H9 (cell line): ENCODE data around the gene BACH2. TPM values are rescaled to one million over a fixed set of nuclear protein-coding genes. Genes with fewer than 3 reads are reported as not detected.
"Not testable (repeated sequence)": the region's sequence is repeated elsewhere in the genome, so short reads cannot be mapped to it uniquely, and the experiment has no call there.

Experiments
- DNase-seq: peaks from one replicate; pipeline ENCODE4 v3.0.0-alpha.2; 2017
- H2AFZ ChIP-seq: one replicate; pipeline ENCODE4 v1.6.1; 2013; ENCODE audit warnings: mild to moderate bottlenecking, low read length, control low read depth, moderate library complexity
- H2AK5ac ChIP-seq: 2 replicates; pipeline ENCODE4 v1.6.1; 2013; ENCODE audit warnings: low read length, control low read depth, mixed read lengths; ENCODE audit not compliant: insufficient read length
- H2BK120ac ChIP-seq: one replicate; pipeline ENCODE4 v1.6.1; 2013; ENCODE audit warnings: low read depth, mild to moderate bottlenecking, low read length, control low read depth, inconsistent platforms; ENCODE audit not compliant: poor library complexity, severe bottlenecking
- H2BK12ac ChIP-seq: 2 replicates; pipeline ENCODE4 v1.6.1; 2013; ENCODE audit warnings: low read length, control low read depth, mixed read lengths, low read depth; ENCODE audit not compliant: insufficient read length
- H2BK15ac ChIP-seq: 2 replicates; pipeline ENCODE4 v1.6.1; 2013; ENCODE audit warnings: low read depth, low read length, control low read depth
- H2BK20ac ChIP-seq: one replicate; pipeline ENCODE4 v1.6.1; 2013; ENCODE audit warnings: low read depth, mild to moderate bottlenecking, low read length, control low read depth, inconsistent platforms; ENCODE audit not compliant: poor library complexity, severe bottlenecking
- H2BK5ac ChIP-seq: 2 replicates; pipeline ENCODE4 v1.6.1; 2013; ENCODE audit warnings: low read length, control low read depth, mixed read lengths; ENCODE audit not compliant: insufficient read length
- H3K14ac ChIP-seq: 2 replicates; pipeline ENCODE4 v1.6.1; 2013; ENCODE audit warnings: low read length, control low read depth; ENCODE audit not compliant: insufficient read depth
- H3K18ac ChIP-seq: 2 replicates; pipeline ENCODE4 v1.6.1; 2013; ENCODE audit warnings: low read depth, mild to moderate bottlenecking, mixed read lengths, low read length, control low read depth; ENCODE audit not compliant: insufficient read length
- H3K23ac ChIP-seq: 2 replicates; pipeline ENCODE4 v1.6.1; 2013; ENCODE audit warnings: low read length, control low read depth, mixed read lengths, low read depth; ENCODE audit not compliant: insufficient read length
- H3K23me2 ChIP-seq: 2 replicates; pipeline ENCODE4 v1.6.1; 2013; ENCODE audit warnings: low read depth, mild to moderate bottlenecking, mixed read lengths, low read length, control low read depth; ENCODE audit not compliant: insufficient read length, poor library complexity, severe bottlenecking
- H3K27ac ChIP-seq: 2 replicates; pipeline ENCODE4 v1.5.1; 2013; ENCODE audit warnings: low read length, control low read depth, mixed read lengths, low read depth; ENCODE audit not compliant: insufficient read length
- H3K27me3 ChIP-seq: 2 replicates; pipeline ENCODE4 v1.6.1; 2013; ENCODE audit warnings: low read length, control low read depth, inconsistent platforms; ENCODE audit not compliant: insufficient read depth
- H3K4ac ChIP-seq: 2 replicates; pipeline ENCODE4 v1.6.1; 2013; ENCODE audit warnings: low read depth, mild to moderate bottlenecking, control low read depth, inconsistent platforms, low read length, moderate library complexity
- H3K4me1 ChIP-seq: 2 replicates; pipeline ENCODE4 v1.6.1; 2013; ENCODE audit warnings: low read length, control low read depth, inconsistent platforms; ENCODE audit not compliant: insufficient read depth
- H3K4me2 ChIP-seq: 2 replicates; pipeline ENCODE4 v1.6.1; 2013; ENCODE audit warnings: low read length, control low read depth, mixed read lengths; ENCODE audit not compliant: insufficient read length, insufficient read depth
- H3K56ac ChIP-seq: 2 replicates; pipeline ENCODE4 v1.6.1; 2013; ENCODE audit warnings: low read depth, mild to moderate bottlenecking, mixed read lengths, low read length, control low read depth; ENCODE audit not compliant: insufficient read length
- H3K79me1 ChIP-seq: 2 replicates; pipeline ENCODE4 v1.6.1; 2013; ENCODE audit warnings: low read depth, mild to moderate bottlenecking, moderate library complexity, low read length, control low read depth, inconsistent platforms; ENCODE audit not compliant: insufficient read depth, poor library complexity, severe bottlenecking
- H3K79me2 ChIP-seq: 2 replicates; pipeline ENCODE4 v1.6.1; 2013; ENCODE audit warnings: low read length, control low read depth, inconsistent platforms; ENCODE audit not compliant: insufficient read depth
- H3K9ac ChIP-seq: 2 replicates; pipeline ENCODE4 v1.6.1; 2013; ENCODE audit warnings: low read length, control low read depth, mixed read lengths; ENCODE audit not compliant: insufficient read length; ENCODE audit errors: extremely low read depth
- H3K9me3 ChIP-seq: one replicate; pipeline ENCODE4 v1.6.1; 2013; ENCODE audit warnings: low read depth, low read length, inconsistent platforms; ENCODE audit not compliant: control insufficient read depth
- H3T11ph ChIP-seq: one replicate; pipeline ENCODE4 v1.6.1; 2013; ENCODE audit warnings: mild to moderate bottlenecking, low read length, control low read depth, inconsistent platforms
- H4K20me1 ChIP-seq: one replicate; pipeline ENCODE4 v1.6.1; 2013; ENCODE audit not compliant: control insufficient read depth, insufficient read length, insufficient read depth
- H4K5ac ChIP-seq: 2 replicates; pipeline ENCODE4 v1.6.1; 2013; ENCODE audit warnings: low read depth, mild to moderate bottlenecking, mixed read lengths, low read length, control low read depth; ENCODE audit not compliant: insufficient read length
- H4K8ac ChIP-seq: replicated peaks from 2 replicates; pipeline ENCODE4 v1.6.1; 2013; ENCODE audit warnings: low read length, control low read depth, mixed read lengths, low read depth; ENCODE audit not compliant: insufficient read length
- H4K91ac ChIP-seq: 2 replicates; pipeline ENCODE4 v1.6.1; 2013; ENCODE audit warnings: low read depth, mild to moderate bottlenecking, moderate library complexity, mixed read lengths, low read length, control low read depth; ENCODE audit not compliant: insufficient read length
- H3K27ac Mint-ChIP-seq, 3 experiments: 2 replicates in 2 of 3; 3 replicates in 1 of 3; pipeline ENCODE4 v1.8.0; 2020 to 2021; ENCODE audit warnings: mixed read lengths in 3 of 3, mild to moderate bottlenecking in 1 of 3, moderate library complexity in 1 of 3
- H3K27me3 Mint-ChIP-seq: 2 replicates; pipeline ENCODE4 v1.8.0; 2021; ENCODE audit warnings: low read depth, mild to moderate bottlenecking, moderate library complexity, mixed read lengths
- H3K36me3 Mint-ChIP-seq, 3 experiments: 2 replicates in 2 of 3; 3 replicates in 1 of 3; pipeline ENCODE4 v1.8.0; 2020 to 2021; ENCODE audit warnings: low read depth in 3 of 3, mixed read lengths in 3 of 3; ENCODE audit not compliant: insufficient read depth in 1 of 3
- H3K4me1 Mint-ChIP-seq, 2 experiments: 2 replicates each; pipeline ENCODE4 v1.8.0; 2020; ENCODE audit warnings: mixed read lengths in 2 of 2
- H3K4me3 Mint-ChIP-seq, 2 experiments: 2 replicates in 1 of 2; 3 replicates in 1 of 2; pipeline ENCODE4 v1.8.0; 2020 to 2021; ENCODE audit warnings: mild to moderate bottlenecking in 2 of 2, mixed read lengths in 2 of 2, moderate library complexity in 1 of 2
- H3K9me3 Mint-ChIP-seq, 2 experiments: 2 replicates in 1 of 2; 3 replicates in 1 of 2; pipeline ENCODE4 v1.8.0; 2020; ENCODE audit warnings: mild to moderate bottlenecking in 2 of 2, mixed read lengths in 2 of 2, moderate library complexity in 1 of 2
- CTCF ChIP-seq: fragments of 200-600 bp; sonication (generic); conservative IDR thresholded peaks from 3 replicates; pipeline ENCODE4 v1.8.0; 2021; ENCODE audit warnings: antibody characterized with exemption, mild to moderate bottlenecking
- WGBS: extraction: QIAGEN DNeasy Blood & Tissue Kit; methylation state at CpG from one replicate; pipeline ENCODE4 v1.1.7; 2013; ENCODE audit warnings: missing lambda C conversion rate, low lambda C conversion rate, mixed read lengths; ENCODE audit not compliant: insufficient read length; ENCODE audit errors: extremely low coverage; 5-methylcytosine and 5-hydroxymethylcytosine counted together
- total RNA-seq: library from RNA; stranded (reverse); gene quantifications from 2 replicates; pipeline ENCODE4 v1.2.1, GENCODE V29; 2021

BACH2 gene
- total RNA-seq, 1 experiment from 2014 or later, result 2.0 TPM

DNA sequence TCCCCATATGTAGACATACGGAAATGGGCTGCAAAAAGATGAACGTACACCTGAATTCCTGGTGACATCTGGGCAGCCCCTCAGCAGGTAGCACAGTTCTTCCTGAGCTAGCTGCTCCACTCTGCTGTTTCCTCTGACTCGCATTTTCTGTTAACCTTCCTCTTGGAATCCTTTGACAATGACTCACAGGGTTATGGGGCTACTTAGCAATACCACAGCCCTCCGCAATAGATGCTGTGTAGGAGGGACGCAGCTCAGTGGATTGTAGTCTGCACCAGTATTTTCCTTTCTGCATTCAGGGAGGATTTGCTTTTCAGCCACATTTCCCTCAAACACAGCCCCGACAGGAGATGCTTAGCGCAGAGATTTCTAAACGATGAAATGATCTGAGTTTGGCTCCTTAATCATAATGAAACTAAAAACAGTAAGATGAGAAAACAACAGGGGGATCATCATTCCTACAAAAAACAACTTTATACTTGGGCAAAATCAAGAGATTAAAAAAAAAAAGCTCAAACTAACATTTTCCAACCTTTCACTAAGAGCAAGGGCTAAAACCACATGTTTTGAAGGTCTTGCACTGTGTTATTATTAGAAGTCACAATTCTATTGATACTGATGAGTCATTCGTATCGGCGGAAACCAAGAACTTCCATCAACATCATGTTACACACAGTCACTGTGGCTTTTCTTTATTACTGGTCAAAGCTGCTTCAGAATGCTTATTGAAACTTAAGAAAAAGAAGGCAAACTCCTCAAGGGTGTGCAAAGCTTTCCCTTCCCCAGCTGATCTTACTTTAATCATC, 12.2 kb downstream of the BACH2 start:
- no peak overlapping the region for H3T11ph ChIP-seq
- peaks cover 4% of the 10 kb centered on the region; the same call in 1 of the 2 replicates for H3K4me1 ChIP-seq
- no peak overlapping the region for H2BK12ac ChIP-seq
- no peak overlapping the region for H2BK15ac ChIP-seq
- H2BK5ac ChIP-seq, result no peak overlapping the region
- H3K27ac ChIP-seq, result no peak overlapping the region
- H4K8ac ChIP-seq, result no peak overlapping the region
- H3K27me3 ChIP-seq, result no peaks in the 10 kb centered on the region
- no peak overlapping the region for H2BK20ac ChIP-seq
- no peaks in the 10 kb centered on the region for H3K9me3 ChIP-seq
- no peak overlapping the region for H3K18ac ChIP-seq
- Mint-ChIP-seq H3K4me1 (peaks cover 40 to 46% of the 10 kb centered on the region in 2 experiments), H3K27ac (peak overlapping the region in 2 of 3 experiments; percentile 58 to 91; a peak in 4 of 7 replicates), H3K36me3 (peaks cover 0 to 1% (median 0%) of the 10 kb centered on the region in 3 experiments; a peak in 1 of 7 replicates), H3K4me3 (no peak overlapping the region), H3K27me3 (peaks cover 2% of the 10 kb centered on the region), H3K9me3 (no peaks in the 10 kb centered on the region)
- H3K4me2 ChIP-seq, result no peak overlapping the region
- no peak overlapping the region for H3K23ac ChIP-seq
- DNase-seq, result peak; percentile 61
- no peak overlapping the region for H3K9ac ChIP-seq
- H3K56ac ChIP-seq, result no peak overlapping the region
- WGBS, result no CpG with 5 or more reads among the region's 11 CpGs
- no peak overlapping the region for H2AFZ ChIP-seq
- no peak overlapping the region for H3K4ac ChIP-seq
- no peaks in the 10 kb centered on the region for H3K23me2 ChIP-seq
- H3K14ac ChIP-seq, result no peak overlapping the region
- H4K5ac ChIP-seq, result no peak overlapping the region
- no peak for TF ChIP-seq CTCF
- no peak overlapping the region for H2BK120ac ChIP-seq
- H4K91ac ChIP-seq, result no peak overlapping the region
- no peaks in the 10 kb centered on the region for H4K20me1 ChIP-seq
- no peak overlapping the region for H2AK5ac ChIP-seq
- no peaks in the 10 kb centered on the region for H3K79me1 ChIP-seq
- H3K79me2 ChIP-seq, result no peaks in the 10 kb centered on the region

DNA sequence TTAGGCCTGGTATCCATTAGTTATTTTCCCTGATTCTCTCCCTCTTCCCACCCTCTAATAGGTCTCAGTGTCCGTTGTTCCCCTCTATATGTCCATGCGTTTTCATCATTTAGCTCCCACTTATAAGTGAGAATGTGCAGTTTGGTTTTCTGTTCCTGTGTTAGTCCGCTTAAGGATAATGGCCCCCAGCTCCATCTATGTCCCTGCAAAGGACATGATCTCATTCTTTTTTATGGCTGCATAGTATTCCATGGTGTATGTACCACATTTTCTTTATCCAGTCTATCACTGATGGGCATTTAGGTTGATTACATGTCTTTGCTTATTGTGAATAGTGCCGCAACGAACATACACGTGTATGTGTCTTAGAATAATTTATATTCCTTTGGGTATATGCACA, 14.4 kb downstream of the BACH2 start:
- not testable (repeated sequence) for H3T11ph ChIP-seq, H3K27ac Mint-ChIP-seq, H3K18ac ChIP-seq, H3K4me1 ChIP-seq, H3K4me3 Mint-ChIP-seq, H3K79me2 ChIP-seq, H3K27ac ChIP-seq, H3K9me3 Mint-ChIP-seq, H2BK5ac ChIP-seq, H3K4ac ChIP-seq, H4K20me1 ChIP-seq, DNase-seq, H2AK5ac ChIP-seq, H2BK12ac ChIP-seq, H4K8ac ChIP-seq, H3K9ac ChIP-seq, H2BK15ac ChIP-seq, H3K14ac ChIP-seq, H2AFZ ChIP-seq, H3K56ac ChIP-seq, H4K5ac ChIP-seq, H3K23me2 ChIP-seq, H3K27me3 Mint-ChIP-seq, H3K23ac ChIP-seq, H2BK120ac ChIP-seq, H3K27me3 ChIP-seq, H2BK20ac ChIP-seq, H3K36me3 Mint-ChIP-seq, H3K79me1 ChIP-seq, H3K4me2 ChIP-seq, H4K91ac ChIP-seq, H3K9me3 ChIP-seq
- H3K4me1 Mint-ChIP-seq, result peaks cover 25 to 30% of the 10 kb centered on the region in 2 experiments
- no CpG with 5 or more reads among the region's 6 CpGs for WGBS
